Activated CD4-positive, CD25-positive, alpha-beta regulatory T cell treated with anti-CD3 and anti-CD28 coated beads, Interleukin-2, amount 50 U/mL, for 72 hours (primary cell): ENCODE data around the gene FOS.
"Not testable (repeated sequence)": the region's sequence is repeated elsewhere in the genome, so short reads cannot be mapped to it uniquely, and the experiment has no call there.

Source experiments
- DNase-seq: peaks from one replicate; pipeline ENCODE4 v3.0.0; 2021

The FOS gene

GRCh38 chr14:75295491-75296345 is 17.1 kb downstream of the FOS start:
- peak; percentile 80 for DNase-seq

GRCh38 chr14:75297411-75298040 is 18.9 kb downstream of the FOS start:
- DNase-seq, result no peak

GRCh38 chr14:75298187-75298965 is 19.7 kb downstream of the FOS start:
- DNase-seq, result no peak

GRCh38 chr14:75299059-75299458 is 20.4 kb downstream of the FOS start:
- DNase-seq, result no peak

GRCh38 chr14:75299576-75299975 is 20.9 kb downstream of the FOS start:
- DNase-seq, result no peak

- no peak for DNase-seq
Observed at GRCh38 chr14:75301666-75302325, 23.2 kb downstream of the FOS start.

GRCh38 chr14:75303381-75303789 is 24.8 kb downstream of the FOS start:
- peak; percentile 52 for DNase-seq

- not testable (repeated sequence) for DNase-seq
Observed at GRCh38 chr14:75306410-75306809, 27.8 kb downstream of the FOS start.

GRCh38 chr14:75306927-75307699 is 28.5 kb downstream of the FOS start:
- no peak for DNase-seq

- peak; percentile 77 for DNase-seq
Observed at GRCh38 chr14:75307700-75308379, 29.2 kb downstream of the FOS start.

GRCh38 chr14:75308991-75309390 is 30.4 kb downstream of the FOS start:
- DNase-seq, result not testable (repeated sequence)

GRCh38 chr14:75309561-75309960 is 30.9 kb downstream of the FOS start:
- DNase-seq, result not testable (repeated sequence)

- DNase-seq, result no peak
Observed at GRCh38 chr14:75310295-75311111, 31.9 kb downstream of the FOS start.

GRCh38 chr14:75311356-75311755 is 32.7 kb downstream of the FOS start:
- no peak for DNase-seq

GRCh38 chr14:75312341-75312740 is 33.7 kb downstream of the FOS start:
- no peak for DNase-seq

- no peak for DNase-seq
Observed at GRCh38 chr14:75313294-75313693, 34.7 kb downstream of the FOS start.

- no peak for DNase-seq
Observed at GRCh38 chr14:75315144-75315543, 36.5 kb downstream of the FOS start.

- DNase-seq, result no peak
Observed at GRCh38 chr14:75317148-75317547, 38.5 kb downstream of the FOS start.

- no peak for DNase-seq
Observed at GRCh38 chr14:75318353-75318752, 39.7 kb downstream of the FOS start.

GRCh38 chr14:75319021-75319420 is 40.4 kb downstream of the FOS start:
- no peak for DNase-seq

GRCh38 chr14:75320196-75320595 is 41.6 kb downstream of the FOS start:
- no peak for DNase-seq
